H1 (cell line): Measurements from ENCODE around the gene LRRIQ4. TPM values are rescaled to one million over a fixed set of nuclear protein-coding genes. Genes with fewer than 3 reads are reported as not detected.

Experiments
- CBX5 ChIP-seq: fragments of 300-800, 300-1000 bp; sonication (generic); IDR thresholded peaks from 2 replicates; pipeline ENCODE4 v1.7.1; 2016; ENCODE audit warnings: antibody characterized with exemption, low read length, low read depth
- MAFK ChIP-seq: IDR thresholded peaks from 2 replicates; pipeline ENCODE4 v1.6.1; 2012; ENCODE audit warnings: low read depth, mild to moderate bottlenecking, improper control_type of control experiment, low read length
- polyA plus RNA-seq, 7 experiments: library from polyadenylated mRNA; depleted of rRNA in 3 of 7; stranded (reverse) in 5 of 7; unstranded in 2 of 7; fragments of >200 nt in 5 of 7; fragments of 200-250 nt in 2 of 7; gene quantifications; 1 replicate in 5 of 7; 2 replicates in 1 of 7; 4 replicates in 1 of 7; pipeline versions ENCODE4 v1.2.1 to v1.2.3, GENCODE V29; 2011 to 2013; ENCODE audit warnings: missing spikeins in 2 of 7, mixed read lengths in 2 of 7
- total RNA-seq: library from RNA; stranded (reverse); fragmentation: NEBNext Ultra II Directional; extraction: Animal tissue kit (Norgen Biotek cat#: 25700); gene quantifications from 2 replicates; pipeline ENCODE4 v1.2.1, GENCODE V29; 2021

LRRIQ4 gene
- total and polyA plus RNA-seq, 2 of the 8 experiments (the other 6 are each of a cell fraction or from before 2014, with no cell fraction given) = 0.08 TPM; not detected in 1

DNA sequence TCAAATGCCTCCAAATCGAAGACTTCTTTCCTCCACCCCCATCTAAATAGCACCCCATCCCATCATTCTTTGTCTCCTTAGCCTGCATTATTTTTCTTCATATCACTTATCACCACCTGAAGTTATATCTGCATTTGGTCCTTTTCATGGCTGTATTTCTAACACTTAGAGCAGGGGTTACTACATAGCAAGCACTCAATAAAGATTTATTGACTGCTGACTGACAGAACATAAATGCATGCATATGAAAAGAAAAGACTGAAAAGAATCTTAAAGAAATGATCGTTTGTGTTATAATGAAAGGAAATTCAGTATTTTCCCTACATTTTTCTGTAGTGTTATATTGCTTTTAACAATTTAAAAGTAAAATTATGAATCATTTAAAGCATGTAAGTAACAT lies 55.7 kb downstream of the LRRIQ4 start (continued):
- TF ChIP-seq MAFK (no peak), CBX5 (no peak)
